H1 (cell line): ENCODE data around the gene RNF214. TPM values are rescaled to one million over a fixed set of nuclear protein-coding genes. Genes with fewer than 3 reads are reported as not detected.

Source experiments
- CTCF ChIA-PET: fragments of 300-600 bp; sonication (Branson Sonifier 250); formaldehyde crosslinking; loops from one replicate; lab custom pipeline; 2021; ENCODE audit not compliant: partially characterized antibody; lab: Charles Lee
- POLR2A ChIA-PET: fragments of 300-600 bp; sonication (Branson Sonifier 250); formaldehyde crosslinking; loops from one replicate; lab custom pipeline; 2021; ENCODE audit warnings: inconsistent platforms; ENCODE audit not compliant: partially characterized antibody; lab: Charles Lee
- DNase-seq, 2 experiments: peaks; one replicate each; pipeline versions ENCODE4 v3.0.0 to v3.0.0-alpha.2; 2010 to 2022; ENCODE audit warnings: low spot score in 2 of 2, low read depth in 1 of 2, mixed read lengths in 1 of 2
- FAIRE-seq: peaks from 2 replicates; lab custom pipeline; 2011; peaks lifted over from hg19 to GRCh38; lab: Jason Lieb, UNC
- H2AFZ ChIP-seq: 2 replicates; pipeline ENCODE4 v1.8.1; 2012; ENCODE audit warnings: low read length, inconsistent platforms
- H2AK5ac ChIP-seq: 2 replicates; pipeline ENCODE4 v1.6.1; 2013; ENCODE audit warnings: low read depth, low read length
- H2BK120ac ChIP-seq: replicated peaks from 2 replicates; pipeline ENCODE3; 2013; ENCODE audit warnings: low read depth, low read length, inconsistent platforms
- H2BK12ac ChIP-seq: 2 replicates; pipeline ENCODE4 v1.6.1; 2013; ENCODE audit warnings: low read depth, low read length
- H2BK15ac ChIP-seq: 2 replicates; pipeline ENCODE4 v1.6.1; 2013; ENCODE audit warnings: low read length
- H2BK20ac ChIP-seq: 2 replicates; pipeline ENCODE4 v1.6.1; 2013; ENCODE audit warnings: low read length
- H2BK5ac ChIP-seq: 2 replicates; pipeline ENCODE4 v1.6.1; 2013; ENCODE audit warnings: low read depth, low read length
- H3K14ac ChIP-seq: 2 replicates; pipeline ENCODE4 v1.6.1; 2013; ENCODE audit warnings: inconsistent platforms; ENCODE audit not compliant: insufficient read length
- H3K18ac ChIP-seq: 2 replicates; pipeline ENCODE4 v1.6.1; 2013; ENCODE audit warnings: low read length; ENCODE audit errors: extremely low read depth
- H3K23ac ChIP-seq: 2 replicates; pipeline ENCODE4 v1.6.1; 2013; ENCODE audit warnings: inconsistent platforms; ENCODE audit not compliant: insufficient read length
- H3K23me2 ChIP-seq: 2 replicates; pipeline ENCODE4 v1.6.1; 2013; ENCODE audit warnings: low read depth, low read length
- H3K27ac ChIP-seq: 2 replicates; pipeline ENCODE4 v1.6.1; 2011; ENCODE audit warnings: low read depth, low read length, inconsistent platforms
- H3K27me3 ChIP-seq, 4 experiments: replicated peaks in 1 of 4; 1 replicate in 1 of 4; 2 replicates in 3 of 4; pipeline versions ENCODE4 v1.6.1 to v1.8.1; 2011 to 2013; ENCODE audit warnings: low read length in 3 of 4, mild to moderate bottlenecking in 3 of 4, inconsistent platforms in 2 of 4, mixed read lengths in 2 of 4, moderate library complexity in 1 of 4; ENCODE audit not compliant: control insufficient read depth in 3 of 4, insufficient read depth in 3 of 4; ENCODE audit errors: extremely low read depth in 1 of 4
- H3K36me3 ChIP-seq, 4 experiments: 2 replicates each; pipeline versions ENCODE4 v1.6.1 to v1.8.1; 2011 to 2013; ENCODE audit warnings: mild to moderate bottlenecking in 4 of 4, low read length in 3 of 4, moderate library complexity in 2 of 4, control low read depth in 1 of 4, inconsistent platforms in 1 of 4; ENCODE audit not compliant: insufficient read depth in 4 of 4, control insufficient read depth in 2 of 4
- H3K4ac ChIP-seq: replicated peaks from 2 replicates; pipeline ENCODE3; 2013; ENCODE audit warnings: low read length, low read depth, mixed read lengths, inconsistent platforms; ENCODE audit not compliant: insufficient read length
- H3K4me1 ChIP-seq, 4 experiments: replicated peaks in 1 of 4; 1 replicate in 1 of 4; 2 replicates in 3 of 4; pipeline versions ENCODE4 v1.6.1 to v1.8.1; 2011 to 2013; ENCODE audit warnings: low read length in 3 of 4, inconsistent platforms in 2 of 4, mixed read lengths in 1 of 4; ENCODE audit not compliant: insufficient read depth in 4 of 4, control insufficient read depth in 3 of 4
- H3K4me2 ChIP-seq, 2 experiments: 2 replicates each; pipeline versions ENCODE4 v1.6.1 to v1.8.1; 2011 to 2013; ENCODE audit warnings: low read depth in 2 of 2, low read length in 2 of 2, control low read depth in 1 of 2, inconsistent platforms in 1 of 2, mild to moderate bottlenecking in 1 of 2; ENCODE audit not compliant: insufficient read depth in 1 of 2
- H3K4me3 ChIP-seq, 4 experiments: fragments of 200-600, 300-600 bp in 1 of 4; sonication (generic), shearing (Covaris generic), sonication (Bioruptor Twin) in 1 of 4; 2 replicates each; pipeline versions ENCODE4 v1.5.1 to v1.8.1; 2011 to 2016; ENCODE audit warnings: low read length in 4 of 4, low read depth in 3 of 4, control low read depth in 2 of 4, inconsistent platforms in 2 of 4, mild to moderate bottlenecking in 2 of 4, mixed read lengths in 1 of 4, moderate library complexity in 1 of 4; ENCODE audit not compliant: insufficient read depth in 2 of 4; ENCODE audit errors: extremely low read depth in 1 of 4
- H3K56ac ChIP-seq: replicated peaks from 2 replicates; pipeline ENCODE3; 2013; ENCODE audit warnings: low read depth, mild to moderate bottlenecking, mixed read lengths, low read length, inconsistent platforms; ENCODE audit not compliant: insufficient read length
- H3K79me1 ChIP-seq: 2 replicates; pipeline ENCODE4 v1.6.1; 2013; ENCODE audit warnings: low read depth, low read length, control low read depth
- H3K79me2 ChIP-seq, 2 experiments: 2 replicates each; pipeline versions ENCODE4 v1.6.1 to v1.8.1; 2012 to 2013; ENCODE audit warnings: low read length in 2 of 2, mild to moderate bottlenecking in 2 of 2, inconsistent platforms in 1 of 2; ENCODE audit not compliant: insufficient read depth in 2 of 2, control insufficient read depth in 1 of 2
- H3K9ac ChIP-seq, 4 experiments: replicated peaks in 1 of 4; 1 replicate in 1 of 4; 2 replicates in 3 of 4; pipeline versions ENCODE4 v1.6.1 to v1.8.1; 2011 to 2013; ENCODE audit warnings: low read depth in 3 of 4, low read length in 3 of 4, control low read depth in 2 of 4, mild to moderate bottlenecking in 2 of 4, moderate library complexity in 2 of 4, inconsistent platforms in 1 of 4; ENCODE audit errors: extremely low read depth in 1 of 4
- H3K9me3 ChIP-seq, 2 experiments: 2 replicates each; pipeline versions ENCODE4 v1.6.1 to v1.8.1; 2012 to 2013; ENCODE audit warnings: mild to moderate bottlenecking in 2 of 2, moderate library complexity in 2 of 2, control low read depth in 1 of 2, inconsistent platforms in 1 of 2, low read depth in 1 of 2, low read length in 1 of 2, mixed read lengths in 1 of 2; ENCODE audit not compliant: insufficient read depth in 2 of 2
- H4K20me1 ChIP-seq, 2 experiments: replicated peaks in 1 of 2; 2 replicates each; pipeline versions ENCODE3 to v1.8.1; 2011 to 2013; ENCODE audit warnings: inconsistent platforms in 2 of 2, low read length in 2 of 2, mild to moderate bottlenecking in 1 of 2; ENCODE audit not compliant: insufficient read depth in 2 of 2, control insufficient read depth in 1 of 2
- H4K5ac ChIP-seq: 2 replicates; pipeline ENCODE4 v1.6.1; 2013; ENCODE audit warnings: low read length, low read depth, mixed read lengths, inconsistent platforms; ENCODE audit not compliant: insufficient read length
- H4K8ac ChIP-seq: 2 replicates; pipeline ENCODE4 v1.8.0; 2013; ENCODE audit warnings: mild to moderate bottlenecking, moderate library complexity, low read length, inconsistent platforms; ENCODE audit not compliant: insufficient read depth; ENCODE audit errors: extremely low read depth
- H4K91ac ChIP-seq: replicated peaks from 2 replicates; pipeline ENCODE3; 2013; ENCODE audit warnings: low read length, mixed read lengths, inconsistent platforms; ENCODE audit not compliant: insufficient read length
- EGR1 ChIP-seq: IDR thresholded peaks from 2 replicates; pipeline ENCODE4 v1.6.1; 2011; ENCODE audit warnings: low read depth, low read length, borderline replicate concordance
- HDAC2 ChIP-seq, 2 experiments: fragments of 300-600 bp in 1 of 2; sonication (generic) in 1 of 2; IDR thresholded peaks; 2 replicates each; pipeline ENCODE4 v1.6.1; 2011 to 2012; ENCODE audit warnings: low read depth in 2 of 2, low read length in 2 of 2, mild to moderate bottlenecking in 2 of 2, moderate library complexity in 2 of 2, borderline replicate concordance in 1 of 2, inconsistent platforms in 1 of 2
- SP1 ChIP-seq: IDR thresholded peaks from 2 replicates; pipeline ENCODE4 v1.6.1; 2011; ENCODE audit warnings: low read depth, low read length
- TBP ChIP-seq: IDR thresholded peaks from 2 replicates; pipeline ENCODE4 v1.6.1; 2011; ENCODE audit warnings: low read depth, low read length, improper control_type of control experiment
- WGBS, 2 experiments: shearing (Covaris generic) in 1 of 2; methylation state at CpG; one replicate each; pipeline versions ENCODE4 v1.1.6 to v1.1.7; 2013 to 2015; ENCODE audit warnings: low lambda C conversion rate in 2 of 2, mixed read lengths in 2 of 2, inconsistent platforms in 1 of 2, low coverage in 1 of 2, missing lambda C conversion rate in 1 of 2; ENCODE audit not compliant: insufficient replicate concordance in 2 of 2, insufficient coverage in 1 of 2, insufficient read length in 1 of 2; ENCODE audit errors: extremely low coverage in 1 of 2, missing lambda C conversion rate in 1 of 2; 5-methylcytosine and 5-hydroxymethylcytosine counted together
- polyA plus RNA-seq, 7 experiments: library from polyadenylated mRNA; depleted of rRNA in 3 of 7; stranded (reverse) in 5 of 7; unstranded in 2 of 7; fragments of >200 nt in 5 of 7; fragments of 200-250 nt in 2 of 7; gene quantifications; 1 replicate in 5 of 7; 2 replicates in 1 of 7; 4 replicates in 1 of 7; pipeline versions ENCODE4 v1.2.1 to v1.2.3, GENCODE V29; 2011 to 2013; ENCODE audit warnings: missing spikeins in 2 of 7, mixed read lengths in 2 of 7
- total RNA-seq: library from RNA; stranded (reverse); fragmentation: NEBNext Ultra II Directional; extraction: Animal tissue kit (Norgen Biotek cat#: 25700); gene quantifications from 2 replicates; pipeline ENCODE4 v1.2.1, GENCODE V29; 2021

RNF214 gene
- total and polyA plus RNA-seq, 2 of the 8 experiments (the other 6 are each of a cell fraction or from before 2014, with no cell fraction given), result 34.9 to 35.6 TPM

DNA sequence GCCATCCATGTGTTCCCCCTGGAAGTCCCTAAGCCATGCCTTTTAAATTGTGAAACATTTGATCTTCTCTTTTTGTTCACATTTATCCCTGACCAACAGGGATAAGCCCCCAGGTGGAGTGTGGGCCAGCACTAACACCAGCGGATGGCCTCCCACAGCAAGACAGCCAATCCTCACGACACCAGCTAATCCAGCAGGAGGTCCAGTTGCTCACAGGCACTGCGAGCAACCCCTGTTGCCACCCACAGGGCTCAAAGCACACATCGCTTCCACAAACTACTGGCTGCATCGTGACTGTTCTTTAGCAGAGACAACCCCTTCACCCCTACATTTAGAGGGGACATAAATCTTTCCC, 2.6 kb upstream of the RNF214 start:
- no peak overlapping the region for H2AK5ac ChIP-seq
- H4K91ac ChIP-seq, result no peak overlapping the region
- no peak overlapping the region for H3K4me3 ChIP-seq
- peaks cover 0 to 8% (median 2%) of the 10 kb centered on the region in 4 experiments; a peak in 3 of 7 replicates for H3K4me1 ChIP-seq
- no peak overlapping the region for H2AFZ ChIP-seq
- H2BK120ac ChIP-seq, result no peak overlapping the region
- no peak overlapping the region for H3K14ac ChIP-seq
- no peak overlapping the region for H3K4ac ChIP-seq
- H3K18ac ChIP-seq, result no peak overlapping the region
- H4K5ac ChIP-seq, result no peak overlapping the region
- no peak overlapping the region for H4K8ac ChIP-seq
- no peaks in the 10 kb centered on the region for H3K9me3 ChIP-seq
- no peak overlapping the region for H3K23ac ChIP-seq
- H3K4me2 ChIP-seq, result no peak overlapping the region; a peak in 1 of 4 replicates
- FAIRE-seq, result no peak
- TF ChIP-seq HDAC2 (IDR thresholded peaks at IDR 0.05; ENCODE audit: borderline replicate concordance in 1 of 2, low read depth in 2 of 2, low read length in 2 of 2) (no peak), TBP (no peak), EGR1 (no peak), SP1 (no peak)
- TF ChIP-seq, all 59 proteins: peak for 0
- Histone ChIP-seq H2BK20ac (no peak overlapping the region), H2BK5ac (no peak overlapping the region), H2BK12ac (no peak overlapping the region), H3K56ac (no peak overlapping the region), H3K36me3 (peaks cover 4 to 15% (median 10%) of the 10 kb centered on the region in 4 experiments; a peak in 7 of 8 replicates), H4K20me1 (peaks cover 1 to 2% of the 10 kb centered on the region in 2 experiments), H2BK15ac (no peak overlapping the region), H3K79me1 (peaks cover 7% of the 10 kb centered on the region; the same call in 1 of the 2 replicates), H3K23me2 (peaks cover 7% of the 10 kb centered on the region), H3K9ac (no peak overlapping the region), H3K27me3 (no peaks in the 10 kb centered on the region), H3K27ac (no peak overlapping the region), H3K79me2 (peaks cover 0 to 38% of the 10 kb centered on the region in 2 experiments; a peak in 2 of 4 replicates)
- DNase-seq, result no peak
- POLR2A ChIA-PET, result interaction anchor here (0.8 to 6.0 kb wide), 2 partner anchors 26 to 50 kb away, joined by 3 to 53 read pairs; partner anchors contain the start of gene SIDT2
- 93% methylated on average over 5 of the region's 5 CpGs; no CpG with 5 or more reads in 1 of the 2 experiments for WGBS, 2 experiments
- CTCF ChIA-PET, result interaction anchor here (2.0 to 25.0 kb wide), 5 partner anchors 9 to 125 kb away, joined by 7 to 449 read pairs (median 55); partner anchors contain the start of genes SIDT2 and TAGLN
